Nucleus accumbens (tissue), 56 donors: ENCODE results near the gene APCDD1L.
"Not testable (repeated sequence)": the region's sequence is repeated elsewhere in the genome, so short reads cannot be mapped to it uniquely, and the experiment has no call there.

Source experiments
- DNase-seq, 56 donors: peaks; one replicate each; lab custom pipeline; 2025; lab: John Stamatoyannopoulos, UW

APCDD1L gene

DNA sequence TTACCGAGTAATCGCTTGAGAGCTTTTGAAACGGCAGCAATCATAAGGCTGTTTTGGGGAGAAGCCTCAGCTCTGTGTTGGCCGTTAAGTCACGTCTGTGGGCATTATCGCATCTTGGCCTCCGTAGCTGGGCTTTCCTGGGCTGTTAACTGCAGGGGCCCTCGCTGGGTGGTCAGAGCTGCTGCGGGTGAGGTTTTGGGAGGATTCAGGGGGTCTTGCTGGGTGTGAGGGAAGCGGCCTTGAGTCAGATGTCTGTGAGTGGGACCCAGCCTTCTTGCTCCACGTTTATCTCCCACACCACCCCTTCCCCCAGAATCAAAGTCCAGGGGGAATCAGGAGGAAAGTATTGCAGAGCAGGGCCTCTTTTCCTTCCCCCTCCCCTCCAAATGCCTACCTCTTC is 3.2 kb upstream of the APCDD1L start:
- DNase-seq, result no peak

DNA sequence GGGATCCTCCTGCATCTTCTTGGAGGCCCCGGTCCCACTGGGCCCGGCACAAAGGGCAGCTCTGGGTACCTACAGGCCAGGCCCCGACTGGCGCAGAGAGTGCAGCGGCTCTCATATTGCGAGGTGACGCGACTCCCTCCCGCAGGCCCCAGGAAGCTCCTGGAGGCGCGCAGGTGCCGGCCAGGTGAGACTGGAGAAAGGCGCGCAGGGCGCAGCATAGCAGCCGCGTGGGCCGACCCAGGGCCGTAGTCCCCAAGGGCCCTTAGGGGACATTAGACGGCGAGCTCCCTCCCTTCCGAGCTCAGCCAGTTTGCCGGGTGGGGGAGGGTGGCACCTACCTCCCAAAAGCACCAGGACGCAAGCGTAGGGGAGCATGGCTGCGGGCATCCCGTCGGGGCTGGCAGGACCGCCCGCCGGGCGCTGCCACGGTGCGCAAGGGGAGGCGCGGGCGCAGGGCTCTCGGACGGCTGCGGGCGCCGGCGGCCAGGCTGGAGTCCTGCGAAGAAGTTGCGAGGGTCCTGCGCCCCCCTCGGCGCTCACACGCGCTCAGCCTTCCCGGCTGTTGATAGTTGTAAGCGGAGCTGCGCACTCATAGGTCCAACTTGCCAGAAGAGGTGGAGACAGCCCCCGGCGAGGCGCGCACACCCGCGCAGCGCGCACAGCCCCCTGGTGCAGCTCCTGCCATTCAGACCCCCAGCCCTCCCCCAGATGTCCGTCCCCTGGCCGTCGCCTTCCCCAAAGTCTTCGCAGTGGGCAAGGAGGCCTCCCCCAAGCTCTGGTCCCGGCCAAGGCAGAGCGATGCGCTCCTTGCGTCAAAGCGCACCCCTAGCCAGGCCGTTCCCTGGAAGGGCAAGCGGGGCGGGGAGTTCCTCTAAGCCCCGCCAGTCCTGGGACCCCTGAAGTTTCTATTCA is 622 bp downstream of the APCDD1L start:
- DNase-seq, result peak in 1 of 56 donors; percentile 47

DNA sequence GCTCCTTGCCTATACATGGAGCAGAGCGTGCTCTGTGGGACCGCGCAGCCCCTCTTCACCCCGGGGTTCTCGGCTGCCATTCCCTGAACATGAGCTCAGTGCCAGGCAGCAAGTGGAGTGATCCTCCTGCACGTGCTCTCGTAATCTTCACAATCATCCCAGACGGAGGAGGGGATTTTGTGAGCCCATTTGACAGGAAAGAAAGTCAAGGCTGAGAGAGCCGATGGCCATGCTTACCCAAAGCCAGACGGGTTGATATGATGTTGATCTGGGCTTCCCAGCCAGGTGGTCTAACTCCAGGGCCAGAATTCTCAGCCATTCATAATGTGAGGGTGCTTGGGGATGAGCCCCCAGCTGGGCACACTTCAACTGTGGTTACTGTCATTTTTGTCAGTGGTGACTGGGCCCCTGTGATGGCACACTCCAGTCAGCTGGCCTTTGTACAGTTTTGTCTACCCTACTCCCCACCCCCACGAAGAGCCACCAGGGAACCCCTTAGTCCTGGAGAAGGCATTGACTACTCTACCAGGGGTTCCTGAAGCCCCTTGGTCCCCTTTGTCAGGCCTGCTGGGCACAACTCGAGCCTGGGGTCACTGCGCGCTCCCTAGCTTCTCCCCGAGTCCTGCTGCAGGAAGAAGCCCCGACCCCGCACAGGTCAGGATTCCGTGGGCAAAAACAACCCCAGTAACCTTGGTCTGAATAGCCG is 1.5 kb downstream of the APCDD1L start:
- no peak for DNase-seq

DNA sequence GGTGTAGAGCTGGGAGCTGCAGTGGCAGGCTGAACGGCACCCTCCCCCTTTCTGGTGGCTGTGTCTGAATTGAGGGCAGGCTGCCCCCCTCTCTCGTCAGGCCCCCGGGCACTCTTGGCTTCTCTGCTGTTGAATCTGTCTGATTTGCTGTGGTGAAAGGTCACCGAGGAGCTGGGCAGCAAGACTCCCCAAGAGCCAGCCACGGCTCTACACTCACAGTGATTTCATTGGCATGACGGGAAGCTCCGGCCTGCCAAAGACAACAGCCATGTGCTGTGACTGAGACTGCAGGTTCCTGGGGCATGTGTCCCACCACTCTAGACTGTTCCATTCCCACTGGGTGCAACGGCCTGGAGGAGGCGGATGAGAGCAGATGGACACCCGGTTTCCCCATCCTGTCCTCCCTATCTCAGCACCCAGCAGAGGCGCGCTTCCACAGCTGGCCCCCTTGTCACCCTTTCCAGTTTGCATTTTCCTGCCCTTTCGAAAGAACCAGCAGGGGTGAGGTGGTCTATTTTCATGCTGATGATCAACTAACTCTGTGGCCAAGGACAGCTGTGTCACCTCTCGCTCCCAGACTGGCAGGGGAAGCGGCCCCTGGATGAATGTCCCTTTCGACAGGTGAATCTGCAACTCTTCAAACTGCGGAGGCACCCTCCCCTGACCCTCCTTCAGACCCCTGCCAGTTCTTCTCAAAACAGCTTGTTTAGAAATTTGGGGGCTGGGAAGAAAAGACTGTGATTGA is 2.2 kb downstream of the APCDD1L start:
- DNase-seq, result no peak

DNA sequence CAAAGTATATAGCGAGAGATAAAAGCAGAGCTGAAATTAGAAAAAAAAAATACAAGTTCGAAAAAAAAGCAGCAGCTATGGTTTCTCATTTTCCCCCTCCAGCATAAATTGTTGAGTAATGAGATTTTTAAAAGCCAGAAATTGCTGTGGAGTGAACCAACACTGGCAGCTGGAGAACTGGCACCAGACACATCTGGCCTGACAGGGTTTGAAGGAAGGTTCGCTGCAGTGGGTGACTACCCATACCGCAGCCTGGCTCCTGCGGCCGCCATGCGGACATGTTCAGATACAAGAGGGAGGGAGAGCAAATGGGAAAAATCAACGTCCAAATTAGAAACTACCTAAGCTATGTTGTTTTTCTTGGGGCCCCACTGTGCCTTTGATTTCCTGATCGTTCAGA is 3.3 kb downstream of the APCDD1L start:
- no peak for DNase-seq

DNA sequence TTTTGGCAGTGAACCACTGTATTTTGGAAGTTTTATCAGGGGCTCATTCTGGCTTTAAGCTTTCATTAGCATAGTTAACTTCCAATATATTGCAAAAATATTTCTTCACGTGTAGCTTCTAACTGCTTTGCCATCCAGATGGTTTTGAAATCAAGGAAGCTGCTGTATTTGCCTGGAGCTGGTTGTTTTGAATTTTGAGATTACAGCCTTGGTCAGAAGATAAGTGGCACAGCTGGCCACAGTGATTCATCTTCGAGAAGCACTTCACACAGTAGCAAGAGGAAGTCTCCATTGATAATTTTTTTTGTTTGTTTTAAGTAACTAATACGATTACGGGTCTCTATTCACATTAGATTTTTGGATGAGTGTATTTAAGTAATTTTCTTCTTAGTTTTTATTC is 3.8 kb downstream of the APCDD1L start:
- DNase-seq, result no peak

DNA sequence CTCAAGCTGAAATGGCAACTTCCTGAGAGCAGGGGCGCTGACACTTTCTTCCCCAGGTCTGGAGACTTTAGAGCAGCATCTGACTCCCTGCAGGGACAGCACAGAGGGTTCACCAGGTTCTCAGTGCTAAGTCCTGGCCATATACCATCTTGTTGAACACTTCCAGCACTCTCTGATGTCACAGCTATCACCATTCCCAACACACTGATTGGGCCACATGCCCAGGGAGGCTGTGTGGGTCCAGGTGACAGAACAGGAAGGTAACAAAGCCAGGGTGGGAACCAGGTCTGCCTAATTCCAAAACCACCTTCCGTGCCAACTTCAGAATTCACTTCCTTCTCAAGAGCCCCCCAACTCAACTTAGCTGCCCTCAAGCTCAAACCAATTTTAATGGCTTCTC is 4.3 kb downstream of the APCDD1L start:
- DNase-seq, result no peak

DNA sequence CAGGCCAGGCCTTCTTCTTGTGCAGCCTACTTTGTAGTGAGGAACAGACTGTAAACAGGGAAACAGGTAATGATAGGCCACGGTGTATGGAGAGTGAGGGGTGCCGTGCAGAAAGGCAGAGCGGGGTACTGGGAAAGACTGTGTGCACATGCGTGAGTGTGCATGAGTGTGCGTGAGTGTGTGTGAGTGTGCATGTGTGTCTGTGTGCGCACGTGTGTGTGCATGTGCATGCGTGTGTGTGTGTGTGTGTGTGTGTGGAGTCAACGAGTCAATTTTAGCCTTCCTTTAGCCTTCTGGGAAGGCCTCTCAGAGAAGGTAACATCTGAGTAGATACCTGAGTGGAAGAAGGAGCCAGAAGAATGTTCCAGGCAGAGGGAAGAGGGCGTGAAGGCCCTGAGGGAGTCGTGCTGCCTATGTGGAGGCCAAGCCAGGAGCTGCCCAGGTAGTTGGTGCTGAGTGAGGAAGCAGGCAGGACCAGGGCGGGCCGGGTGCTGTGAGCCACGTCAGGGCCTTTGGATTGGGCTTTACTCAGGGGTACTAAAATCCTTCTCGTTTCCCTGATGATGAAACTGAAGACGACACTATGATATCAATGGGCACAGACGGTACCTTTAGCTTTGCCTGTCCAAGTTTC is 6.3 kb downstream of the APCDD1L start:
- no peak for DNase-seq

DNA sequence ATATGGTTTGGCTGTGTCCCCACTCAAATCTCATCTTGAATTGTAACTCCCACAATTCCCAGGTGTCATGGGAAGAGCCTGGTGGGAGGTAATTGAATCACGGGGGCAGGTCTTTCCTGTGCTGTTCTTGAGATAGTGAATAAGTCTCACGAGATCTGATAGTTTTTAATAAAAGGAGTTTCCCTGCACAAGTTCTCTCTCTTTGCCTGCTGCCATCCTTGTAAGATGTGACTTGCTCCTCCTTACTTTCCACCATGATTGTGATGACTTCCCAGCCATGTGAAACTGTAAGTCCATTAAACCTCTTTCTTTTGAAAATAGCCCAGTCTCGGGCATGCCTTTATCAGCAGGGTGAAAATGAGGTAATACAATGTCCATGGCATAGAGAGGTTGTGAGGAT is 8.2 kb downstream of the APCDD1L start:
- not testable (repeated sequence) for DNase-seq

DNA sequence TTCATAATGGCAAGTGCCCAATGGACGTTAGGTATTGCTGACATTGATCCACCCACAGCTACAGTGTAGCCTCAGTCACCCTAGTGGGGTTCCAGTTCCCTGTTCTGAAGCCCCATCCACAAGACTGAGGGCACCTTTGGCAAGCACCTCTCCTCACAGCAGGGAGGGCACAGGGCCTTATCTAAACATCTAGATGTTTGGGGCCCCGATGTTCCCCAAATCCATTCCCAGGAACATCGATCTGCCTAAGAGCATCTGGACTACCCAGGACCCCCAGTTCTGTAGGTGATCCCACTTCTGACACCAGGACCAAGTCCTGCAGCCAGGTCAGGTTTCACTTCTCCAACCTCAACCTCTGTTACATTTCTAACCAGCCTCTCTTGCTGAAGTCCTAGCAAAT is 10.6 kb downstream of the APCDD1L start:
- no peak for DNase-seq

DNA sequence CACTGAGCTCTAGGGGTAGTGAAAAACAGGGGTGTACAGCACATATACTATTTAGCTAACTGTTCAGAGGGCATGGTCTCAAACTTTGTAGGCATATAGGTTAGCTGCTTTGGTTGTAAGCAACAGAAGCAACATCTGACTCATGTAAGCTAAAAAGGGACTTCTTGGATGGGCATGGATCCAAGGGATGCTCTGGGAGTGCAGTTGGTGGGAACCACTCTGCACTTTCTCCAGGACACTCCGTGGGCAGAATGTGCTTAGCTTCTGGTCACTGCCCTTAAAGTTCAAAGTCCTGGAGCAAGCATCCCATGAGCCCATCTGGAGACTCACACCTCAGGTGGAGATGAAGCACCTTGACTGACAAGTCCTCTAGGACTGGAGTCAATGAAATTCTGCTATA is 11.5 kb downstream of the APCDD1L start:
- DNase-seq, result no peak

DNA sequence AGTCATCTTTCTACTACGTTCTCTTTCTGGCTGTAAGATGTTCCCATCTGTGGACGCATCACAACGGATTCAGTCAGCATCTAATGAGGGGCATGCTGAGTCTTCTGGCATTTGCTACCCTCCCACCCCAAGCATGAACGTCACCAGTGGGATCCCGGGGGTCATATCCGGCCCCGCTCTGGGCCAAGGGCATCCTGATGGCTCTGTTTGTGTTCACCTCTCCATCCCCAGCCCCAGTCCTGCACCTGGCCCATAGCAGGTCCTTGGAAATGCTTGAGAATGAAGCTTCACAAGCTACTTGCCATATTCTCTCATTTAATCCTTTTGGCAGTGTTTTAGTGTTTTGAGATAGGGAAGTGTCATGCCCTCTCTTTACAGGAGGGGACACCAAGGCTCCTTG is 14.9 kb downstream of the APCDD1L start:
- DNase-seq, result no peak

DNA sequence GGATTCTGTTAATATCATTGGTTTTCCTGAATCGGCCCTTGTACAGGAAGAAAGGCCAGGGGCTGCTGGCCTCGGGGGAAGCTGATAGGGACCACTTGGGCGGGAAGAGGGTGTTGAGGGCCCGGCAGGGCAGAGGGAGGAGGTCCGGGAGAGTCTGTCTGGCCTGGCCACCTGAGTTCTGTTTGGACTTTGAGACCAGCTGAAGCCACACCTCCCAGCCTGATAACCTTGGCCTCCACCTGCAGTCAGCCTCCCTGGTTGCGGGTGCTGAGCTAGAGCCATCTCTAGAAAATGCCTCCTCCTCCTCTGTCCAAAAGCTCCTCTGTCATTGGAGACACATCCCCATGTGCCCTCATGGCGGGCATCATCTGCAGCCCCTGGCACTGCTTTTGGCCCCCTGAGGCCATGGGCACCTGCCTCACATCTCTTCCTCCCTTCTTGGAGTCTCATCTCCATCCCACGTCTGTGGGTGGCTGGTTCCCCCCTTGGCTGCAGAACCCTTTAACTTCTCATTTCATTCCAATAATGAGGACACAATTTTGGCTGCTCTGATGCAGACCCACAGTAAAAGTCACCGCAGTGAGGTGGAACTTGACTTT is 16.6 kb downstream of the APCDD1L start:
- DNase-seq, result no peak

DNA sequence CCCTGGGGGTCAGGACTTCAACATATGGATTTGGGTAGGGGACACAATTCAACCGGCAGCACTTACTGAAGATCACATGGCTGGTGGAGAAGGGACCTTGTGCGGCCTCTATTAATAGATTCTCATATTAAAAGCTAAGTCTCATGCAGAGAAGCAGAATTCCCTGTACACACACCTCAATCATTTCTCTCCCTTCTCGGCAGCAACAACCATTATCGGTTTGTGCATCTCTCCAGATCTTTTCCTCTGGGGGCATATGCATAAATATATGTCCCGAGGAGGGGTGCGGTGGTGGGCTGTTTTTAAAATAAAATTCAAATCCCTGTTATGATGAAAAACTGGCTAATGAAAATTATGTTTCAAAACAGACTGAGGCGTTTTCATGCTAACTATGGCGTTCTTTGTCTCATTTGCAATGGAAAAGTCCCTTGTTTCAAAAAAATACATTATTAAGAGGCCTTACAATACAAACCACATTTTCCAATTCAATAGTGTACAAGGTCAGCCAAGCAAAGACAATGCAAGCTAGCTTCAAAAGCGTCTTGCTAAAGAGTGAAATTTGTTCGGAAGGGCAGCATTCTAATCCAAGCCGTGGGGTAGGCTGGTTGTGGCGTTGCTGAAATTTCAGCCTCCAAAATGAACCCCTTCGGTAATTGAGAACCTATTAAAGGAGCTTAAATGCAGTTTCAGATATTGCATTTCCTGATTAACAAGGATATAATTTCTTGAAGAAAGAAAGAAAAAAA is 17.3 kb downstream of the APCDD1L start:
- no peak for DNase-seq

DNA sequence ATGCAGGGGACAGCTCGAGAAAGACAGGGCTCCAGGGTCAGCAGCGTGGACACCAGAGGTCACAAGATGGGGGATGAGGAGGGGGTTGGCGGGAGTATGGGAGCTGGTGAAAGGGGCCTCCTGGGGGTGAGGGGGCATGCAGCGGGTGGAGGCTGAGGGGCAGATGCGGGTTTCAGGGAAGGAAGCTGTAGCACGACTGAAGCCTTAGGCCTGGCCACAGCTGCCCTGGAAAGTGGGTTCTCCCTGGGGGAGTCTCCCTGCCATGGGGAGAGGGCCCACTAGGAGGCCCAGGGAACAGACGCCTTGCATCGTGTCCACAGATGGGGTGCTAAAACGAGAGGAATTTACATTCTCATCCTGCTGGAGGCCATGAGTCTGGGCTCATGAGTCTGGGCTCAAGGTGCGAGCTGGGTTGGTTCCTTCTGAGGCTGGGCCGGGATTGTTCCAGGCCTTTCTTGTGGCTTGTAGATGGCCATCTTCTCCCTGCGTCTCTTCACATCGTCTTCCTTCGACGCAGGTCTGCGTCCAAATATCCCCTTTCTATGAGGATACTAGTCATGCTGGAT is 18.0 kb downstream of the APCDD1L start:
- DNase-seq, result no peak

DNA sequence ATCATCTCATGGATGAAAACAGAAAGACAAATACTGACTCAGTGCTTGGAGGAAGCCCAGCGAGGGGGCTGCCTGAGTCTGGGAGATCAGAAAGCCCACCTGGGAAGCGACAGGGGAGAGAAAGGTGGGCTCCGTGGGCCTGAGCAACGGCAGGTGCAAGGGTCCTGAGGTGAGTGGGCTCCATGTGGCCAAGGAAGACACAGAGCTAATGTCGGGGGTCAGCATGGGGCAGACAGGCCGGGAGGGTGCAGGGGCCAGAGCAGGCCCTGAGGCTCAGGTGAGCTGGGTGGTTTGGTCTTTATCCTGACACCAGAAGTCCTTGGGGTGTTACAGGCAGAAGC is 18.8 kb downstream of the APCDD1L start:
- no peak for DNase-seq

DNA sequence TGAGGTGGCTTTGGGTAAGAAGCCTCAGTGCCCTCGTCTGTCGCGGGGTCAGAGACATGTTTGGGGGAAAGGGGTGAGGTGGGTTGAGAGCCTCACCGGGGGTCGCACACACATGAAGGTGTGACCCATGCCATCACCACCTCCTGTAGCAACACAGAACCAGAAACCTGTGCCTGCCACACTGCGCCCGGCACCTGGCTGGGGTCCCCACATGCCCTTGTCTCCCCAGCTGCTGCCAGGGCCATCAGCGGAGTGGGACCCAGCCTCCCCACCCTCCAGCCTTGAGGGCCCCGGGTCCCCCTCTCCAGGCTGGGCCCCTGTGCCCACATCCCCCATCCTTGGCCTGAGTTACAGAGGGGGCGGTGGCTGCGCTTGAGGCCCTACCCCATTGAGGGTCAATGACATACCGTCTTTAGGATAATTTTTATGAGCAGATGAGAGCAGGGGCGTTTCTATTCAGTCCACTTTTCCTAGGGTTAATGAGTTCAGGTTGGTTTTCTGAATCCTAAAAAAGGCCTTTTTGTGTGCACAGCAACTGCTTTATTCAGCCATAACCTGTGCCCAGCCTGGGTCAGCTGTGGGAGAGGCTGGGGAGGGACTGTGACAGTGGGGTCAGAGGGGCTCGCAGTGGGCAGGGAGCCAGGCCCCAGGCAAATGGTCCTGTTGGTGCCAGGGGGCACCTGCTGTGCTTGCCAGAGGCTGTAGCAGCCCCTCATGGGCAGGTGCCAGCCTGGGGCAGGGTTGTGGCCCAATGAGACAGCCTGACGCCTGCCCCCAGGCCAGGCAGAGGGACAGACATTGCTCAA is 19.4 kb downstream of the APCDD1L start:
- DNase-seq, result no peak

DNA sequence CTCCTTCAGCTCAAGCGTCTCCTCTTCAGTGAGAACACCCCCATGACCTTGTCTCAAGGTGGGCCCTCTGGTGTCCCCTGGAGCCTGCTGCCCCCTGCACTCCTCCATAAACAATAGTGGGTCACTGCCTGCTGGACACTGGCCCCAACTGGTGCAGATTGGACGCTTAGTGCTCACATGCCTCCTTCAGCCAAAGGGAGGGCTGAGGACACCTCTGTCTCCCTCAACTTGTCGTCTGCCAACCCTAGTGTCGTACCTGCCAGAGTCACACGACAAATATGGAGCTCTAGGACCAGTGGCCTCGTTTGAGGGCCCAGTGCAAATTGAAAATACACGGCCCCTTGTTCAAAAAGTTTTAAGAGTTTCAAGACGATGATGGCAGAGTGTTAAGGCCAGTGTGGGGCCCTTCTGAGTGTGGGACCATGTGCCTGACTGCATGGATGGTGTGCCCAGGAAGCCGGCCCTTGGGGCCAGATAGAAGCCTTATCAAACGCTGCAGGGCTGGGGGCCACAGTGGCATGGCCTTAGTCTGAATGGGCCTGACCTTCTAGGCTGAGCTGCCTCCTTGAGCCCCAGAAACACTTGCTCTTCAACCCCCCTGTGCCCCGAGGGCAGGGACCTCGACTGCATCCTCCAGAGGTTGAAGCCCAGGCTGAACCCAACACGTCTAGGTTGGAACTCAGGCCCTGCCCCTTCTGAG is 20.1 kb downstream of the APCDD1L start:
- no peak for DNase-seq
